Measurements from ENCODE around the gene ZKSCAN1. TPM values are rescaled to one million over a fixed set of nuclear protein-coding genes. Genes with fewer than 3 reads are reported as not detected.

The ZKSCAN1 gene
- total RNA-seq (2014; rRNA removed; shearing (Covaris generic)): 23.1 and 27.5 TPM in 2 replicates

GRCh38 chr7:100015232-100016214 is at the start of gene ZKSCAN1:
TSS of gene ZKSCAN1 (plus strand) at chr7:100015596. CDS start at chr7:100023507, 7,911 bp downstream.

GRCh38 chr7:99975782-99976521 is 39.4 kb upstream of the ZKSCAN1 start, which contains the start of gene AZGP1:
TSS of gene AZGP1 (minus strand) at chr7:99976031. CDS start at chr7:99976020, 11 bp downstream.

GRCh38 chr7:100049441-100050291 is 34.3 kb downstream of the ZKSCAN1 start, which contains the start of gene ZSCAN21:
TSS of gene ZSCAN21 (plus strand) at chr7:100049774. CDS start at chr7:100057007, 7,233 bp downstream.

GRCh38 chr7:100081535-100082102 is 66.2 kb downstream of the ZKSCAN1 start, which contains the start of gene ZNF3:
TSS of gene ZNF3 (minus strand) at chr7:100081723. CDS start at chr7:100077357, 4,366 bp downstream.

GRCh38 chr7:100088621-100089457 is 73.4 kb downstream of the ZKSCAN1 start, which contains the start of gene COPS6:
TSS of gene COPS6 (plus strand) at chr7:100088969. CDS start at chr7:100088991, 22 bp downstream.

Other genes starting within 250 kb of the ZKSCAN1 start
- not detected in 2 replicates for gene CYP3A4, start 231.4 kb upstream of the ZKSCAN1 start, total RNA-seq (2014; rRNA removed; shearing (Covaris generic))
- gene CYP3A43, start 187.6 kb upstream of the ZKSCAN1 start, total RNA-seq (2014; rRNA removed; shearing (Covaris generic)): not detected in 2 replicates
- not detected in 2 replicates for gene OR2AE1, start 138.6 kb upstream of the ZKSCAN1 start, total RNA-seq (2014; rRNA removed; shearing (Covaris generic))
- 23.1 and 23.5 TPM in 2 replicates for gene TRIM4, start 96.1 kb upstream of the ZKSCAN1 start, total RNA-seq (2014; rRNA removed; shearing (Covaris generic))
- 0.32 TPM in 1 of 2 replicates, not detected in the other for gene GJC3, start 86.0 kb upstream of the ZKSCAN1 start, total RNA-seq (2014; rRNA removed; shearing (Covaris generic))
- 24.6 and 29.4 TPM in 2 replicates for gene AZGP1, start 39.6 kb upstream of the ZKSCAN1 start, total RNA-seq (2014; rRNA removed; shearing (Covaris generic))
- gene ZSCAN21, start 34.2 kb downstream of the ZKSCAN1 start, total RNA-seq (2014; rRNA removed; shearing (Covaris generic)): 11.2 and 14.6 TPM in 2 replicates
- gene ZNF3, start 66.1 kb downstream of the ZKSCAN1 start, total RNA-seq (2014; rRNA removed; shearing (Covaris generic)): 28.2 and 28.8 TPM in 2 replicates
- 98.4 and 100 TPM in 2 replicates for gene COPS6, start 73.4 kb downstream of the ZKSCAN1 start, total RNA-seq (2014; rRNA removed; shearing (Covaris generic))
- gene MCM7, start 85.8 kb downstream of the ZKSCAN1 start, total RNA-seq (2014; rRNA removed; shearing (Covaris generic)): 387 and 408 TPM in 2 replicates
- 22.2 and 36.8 TPM in 2 replicates for gene AP4M1, start 86.0 kb downstream of the ZKSCAN1 start, total RNA-seq (2014; rRNA removed; shearing (Covaris generic))
- 37.5 and 39.6 TPM in 2 replicates for gene TAF6, start 103.8 kb downstream of the ZKSCAN1 start, total RNA-seq (2014; rRNA removed; shearing (Covaris generic))
- 17.3 and 20.6 TPM in 2 replicates for gene CNPY4, start 104.0 kb downstream of the ZKSCAN1 start, total RNA-seq (2014; rRNA removed; shearing (Covaris generic))
- gene MBLAC1, start 111.4 kb downstream of the ZKSCAN1 start, total RNA-seq (2014; rRNA removed; shearing (Covaris generic)): 4.8 and 6.3 TPM in 2 replicates
- gene LAMTOR4, start 133.3 kb downstream of the ZKSCAN1 start, total RNA-seq (2014; rRNA removed; shearing (Covaris generic)): 172 and 196 TPM in 2 replicates
- gene TRAPPC14, start 143.1 kb downstream of the ZKSCAN1 start, total RNA-seq (2014; rRNA removed; shearing (Covaris generic)): 17.1 and 26.5 TPM in 2 replicates
- 1.6 and 2.2 TPM in 2 replicates for gene GAL3ST4, start 153.0 kb downstream of the ZKSCAN1 start, total RNA-seq (2014; rRNA removed; shearing (Covaris generic))
- gene GPC2, start 161.8 kb downstream of the ZKSCAN1 start, total RNA-seq (2014; rRNA removed; shearing (Covaris generic)): 0.72 and 1.2 TPM in 2 replicates
- 0.45 and 1.2 TPM in 2 replicates for gene STAG3, start 162.3 kb downstream of the ZKSCAN1 start, total RNA-seq (2014; rRNA removed; shearing (Covaris generic))
- not detected in 2 replicates for gene PVRIG, start 204.4 kb downstream of the ZKSCAN1 start, total RNA-seq (2014; rRNA removed; shearing (Covaris generic))

All from A375 (cell line).